Progenitor cell of endocrine pancreas (in vitro differentiated cells): Measurements from ENCODE around the gene GNAS-AS1. TPM values are rescaled to one million over a fixed set of nuclear protein-coding genes. Genes with fewer than 3 reads are reported as not detected.

ENCODE experiments used
- DNase-seq: peaks from one replicate; pipeline ENCODE4 v3.0.0; 2021; ENCODE audit warnings: low spot score; ENCODE audit not compliant: unreplicated experiment
- H3K27ac Mint-ChIP-seq: 2 replicates; pipeline ENCODE4 v1.8.0; 2021; ENCODE audit warnings: mild to moderate bottlenecking, moderate library complexity, mixed read lengths
- H3K27me3 Mint-ChIP-seq: 2 replicates; pipeline ENCODE4 v1.8.0; 2021; ENCODE audit warnings: mixed read lengths
- H3K36me3 Mint-ChIP-seq: 2 replicates; pipeline ENCODE4 v1.8.0; 2022; ENCODE audit warnings: mixed read lengths; ENCODE audit not compliant: insufficient read depth
- H3K4me1 Mint-ChIP-seq: 2 replicates; pipeline ENCODE4 v1.8.0; 2021; ENCODE audit warnings: low read depth, mixed read lengths
- H3K4me3 Mint-ChIP-seq: 2 replicates; pipeline ENCODE4 v1.8.0; 2021; ENCODE audit warnings: low read depth, mild to moderate bottlenecking, moderate library complexity, mixed read lengths
- H3K9me3 Mint-ChIP-seq: 2 replicates; pipeline ENCODE4 v1.8.0; 2021; ENCODE audit warnings: low read depth, mixed read lengths
- CTCF ChIP-seq: fragments of 200-600 bp; sonication (generic); IDR thresholded peaks from one replicate; pipeline ENCODE4 v1.5.0; 2021; ENCODE audit warnings: antibody characterized with exemption, mild to moderate bottlenecking; ENCODE audit not compliant: unreplicated experiment
- total RNA-seq: library from RNA; stranded (reverse); gene quantifications from 2 replicates; pipeline ENCODE4 v1.2.1, GENCODE V29; 2021

GNAS-AS1 gene
- total RNA-seq, 1 donor from 2014 or later, result 4.3 TPM

DNA sequence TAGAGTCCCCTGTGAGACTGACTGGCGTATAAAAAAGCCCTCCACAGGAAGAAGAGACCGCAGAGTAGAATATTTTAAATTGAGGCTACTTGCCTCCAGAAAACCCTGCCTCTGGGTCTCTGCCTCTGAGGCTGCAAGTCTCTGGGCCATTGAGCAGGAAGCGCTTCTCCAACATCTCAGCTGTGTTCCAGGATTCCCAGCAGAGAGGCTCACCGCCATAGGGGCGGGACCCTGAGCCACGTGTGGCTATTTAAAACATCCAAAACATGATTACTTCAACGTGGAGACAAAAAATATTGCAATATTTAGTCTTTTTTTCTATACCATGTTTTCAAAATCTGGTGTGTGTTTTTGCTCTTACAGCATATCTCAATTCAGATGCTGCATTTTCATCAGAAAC is 59.4 kb downstream of the GNAS-AS1 start:
- H3K4me1 Mint-ChIP-seq, result no peaks in the 10 kb centered on the region
- no peak for TF ChIP-seq CTCF
- no peak overlapping the region for H3K4me3 Mint-ChIP-seq
- no peaks in the 10 kb centered on the region for H3K9me3 Mint-ChIP-seq
- H3K36me3 Mint-ChIP-seq, result no peaks in the 10 kb centered on the region
- no peak for DNase-seq
- H3K27ac Mint-ChIP-seq, result no peak overlapping the region
- peaks cover 39% of the 10 kb centered on the region for H3K27me3 Mint-ChIP-seq

GRCh38 chr20:58790454-58790853 is 60.2 kb downstream of the GNAS-AS1 start:
- Mint-ChIP-seq H3K27ac (no peak overlapping the region), H3K4me1 (no peaks in the 10 kb centered on the region), H3K27me3 (peaks cover 31% of the 10 kb centered on the region), H3K4me3 (no peak overlapping the region), H3K36me3 (no peaks in the 10 kb centered on the region), H3K9me3 (no peaks in the 10 kb centered on the region)
- no peak for DNase-seq
- no peak for TF ChIP-seq CTCF

- no peak for DNase-seq
- H3K4me1 Mint-ChIP-seq, result peaks cover 7% of the 10 kb centered on the region
- H3K9me3 Mint-ChIP-seq, result no peaks in the 10 kb centered on the region
- no peak overlapping the region for H3K4me3 Mint-ChIP-seq
- H3K36me3 Mint-ChIP-seq, result no peaks in the 10 kb centered on the region
- no peak overlapping the region for H3K27ac Mint-ChIP-seq
- H3K27me3 Mint-ChIP-seq, result peaks cover 23% of the 10 kb centered on the region
- no peak for TF ChIP-seq CTCF
These were observed 61.7 kb downstream of the GNAS-AS1 start for GRCh38 chr20:58788896-58789544.

- no peak for DNase-seq
- Mint-ChIP-seq H3K9me3 (no peaks in the 10 kb centered on the region), H3K36me3 (no peaks in the 10 kb centered on the region), H3K27me3 (peaks cover 21% of the 10 kb centered on the region), H3K27ac (no peak overlapping the region), H3K4me1 (peaks cover 12% of the 10 kb centered on the region), H3K4me3 (no peak overlapping the region)
- TF ChIP-seq CTCF, result no peak
These were observed 63.3 kb downstream of the GNAS-AS1 start for GRCh38 chr20:58787211-58788005.

DNA sequence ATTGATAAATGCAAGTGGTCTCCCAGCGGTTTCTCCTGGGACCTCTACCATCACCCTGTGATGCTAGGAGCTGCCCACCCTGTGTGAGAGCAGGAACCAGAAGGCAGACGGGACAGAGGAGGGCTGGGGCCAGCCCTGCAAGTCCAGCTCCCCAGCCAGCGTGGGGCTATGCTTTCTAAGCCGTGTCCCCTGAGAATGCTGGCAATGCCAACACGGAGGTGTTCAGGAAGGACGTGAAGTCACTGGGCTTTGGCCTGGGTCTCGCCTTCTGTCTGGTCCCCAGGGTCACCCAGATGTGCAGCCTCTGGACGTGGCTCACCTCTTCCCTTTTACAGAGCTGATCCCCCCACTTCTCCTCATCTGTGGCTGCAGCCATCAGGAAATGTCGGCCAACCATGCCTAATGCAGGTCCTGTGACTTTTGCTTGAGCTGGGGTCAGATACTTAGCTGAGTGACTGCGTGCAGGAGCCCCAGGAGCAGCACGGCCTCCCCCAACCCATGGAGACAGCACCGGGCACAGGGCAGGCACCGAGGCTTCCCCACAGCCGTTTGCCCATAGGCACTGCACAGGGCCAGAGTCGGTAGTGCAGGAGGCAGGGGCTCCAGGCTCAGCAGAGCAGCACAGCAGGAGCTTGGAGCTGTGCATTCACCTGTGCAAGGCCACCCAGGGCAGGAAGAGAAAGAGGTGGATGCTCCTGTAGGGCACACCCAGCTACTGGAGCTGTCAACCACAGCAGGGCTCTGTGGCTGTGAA is 66.2 kb downstream of the GNAS-AS1 start:
- no peaks in the 10 kb centered on the region for H3K9me3 Mint-ChIP-seq
- peaks cover 19% of the 10 kb centered on the region for H3K27me3 Mint-ChIP-seq
- TF ChIP-seq CTCF, result no peak
- no peak for DNase-seq
- H3K36me3 Mint-ChIP-seq, result no peaks in the 10 kb centered on the region
- H3K27ac Mint-ChIP-seq, result no peak overlapping the region
- H3K4me1 Mint-ChIP-seq, result peaks cover 12% of the 10 kb centered on the region
- no peak overlapping the region for H3K4me3 Mint-ChIP-seq
